HAP-1 (cell line): ENCODE data around the gene ACP5.
"Not testable (repeated sequence)": the region's sequence is repeated elsewhere in the genome, so short reads cannot be mapped to it uniquely, and the experiment has no call there.

Experiments used
- DNase-seq, 2 experiments: peaks; one replicate each; pipeline ENCODE4 v3.0.0-alpha.2; 2016 to 2020; ENCODE audit warnings: low spot score in 2 of 2
- H3K27me3 ChIP-seq: fragments of 250-450 bp; sonication (Bioruptor Pico); 2 replicates; pipeline ENCODE4 v1.5.1; 2020; ENCODE audit warnings: low read depth, mild to moderate bottlenecking, moderate library complexity
- H3K36me3 ChIP-seq: fragments of 250-450 bp; sonication (Bioruptor Pico); replicated peaks from 2 replicates; pipeline ENCODE4 v1.5.1; 2020; ENCODE audit warnings: mild to moderate bottlenecking
- H3K4me1 ChIP-seq: fragments of 250-450 bp; sonication (Bioruptor Pico); 2 replicates; pipeline ENCODE4 v1.5.1; 2020; ENCODE audit warnings: mild to moderate bottlenecking
- H3K4me3 ChIP-seq: fragments of 250-450 bp; sonication (Bioruptor Pico); 2 replicates; pipeline ENCODE4 v1.5.1; 2020; ENCODE audit warnings: mild to moderate bottlenecking, moderate library complexity
- H3K9me3 ChIP-seq: fragments of 250-450 bp; sonication (Bioruptor Pico); 2 replicates; pipeline ENCODE4 v1.5.1; 2020; ENCODE audit warnings: mild to moderate bottlenecking, moderate library complexity
- in situ Hi-C: fragments of 300-500 bp; cut with MboI; formaldehyde crosslinking; loops from 3 replicates; pipeline ENCODE4 v1.14.3; 2020; ENCODE audit warnings: low sequenced_read_pairs, inconsistent platforms, mixed read lengths

The ACP5 gene

GRCh38 chr19:11577451-11578257 is at the start of gene ACP5:
TSS of gene ACP5 (minus strand) at chr19:11577645. CDS start at chr19:11577317, 328 bp downstream.
- no peaks in the 10 kb centered on the region for H3K9me3 ChIP-seq
- H3K27me3 ChIP-seq, result no peaks in the 10 kb centered on the region
- H3K36me3 ChIP-seq, result no peaks in the 10 kb centered on the region
- H3K4me1 ChIP-seq, result no peaks in the 10 kb centered on the region
- H3K4me3 ChIP-seq, result no peak within 1 kb of the TSS
- in situ Hi-C loops, result no loop called here
- no peak for DNase-seq

- Histone ChIP-seq H3K27me3 (no peaks in the 10 kb centered on the region), H3K9me3 (0 out of 2 replicates have a peak, but pooled peaks cover 2% of the 10 kb centered on the region), H3K4me1 (no peaks in the 10 kb centered on the region), H3K36me3 (no peaks in the 10 kb centered on the region), H3K4me3 (no peak overlapping the region)
- no peak for DNase-seq
- in situ Hi-C loops, result no loop called here
Observed at GRCh38 chr19:11626252-11626651, 48.8 kb upstream of the ACP5 start.

- Histone ChIP-seq H3K27me3 (no peaks in the 10 kb centered on the region), H3K36me3 (peaks cover 19% of the 10 kb centered on the region), H3K4me1 (no peaks in the 10 kb centered on the region), H3K9me3 (peaks cover 6% of the 10 kb centered on the region; the same call in 1 of the 2 replicates), H3K4me3 (no peak overlapping the region)
- in situ Hi-C loops, result no loop called here
- DNase-seq, result no peak
Observed at GRCh38 chr19:11624069-11624463, 46.6 kb upstream of the ACP5 start.

- Histone ChIP-seq H3K36me3 (peaks cover 35% of the 10 kb centered on the region), H3K9me3 (peaks cover 16% of the 10 kb centered on the region)
- H3K27me3 ChIP-seq, H3K4me1 ChIP-seq, DNase-seq, in situ Hi-C loops, H3K4me3 ChIP-seq: not testable (repeated sequence)
Observed at GRCh38 chr19:11622401-11622800, 45.0 kb upstream of the ACP5 start.

- H3K36me3 ChIP-seq, result peaks cover 53% of the 10 kb centered on the region
Observed at GRCh38 chr19:11620553-11620952, 43.1 kb upstream of the ACP5 start.

GRCh38 chr19:11617180-11618062 is 40.0 kb upstream of the ACP5 start:
- H3K4me1 ChIP-seq, result no peaks in the 10 kb centered on the region
- peaks cover 68% of the 10 kb centered on the region for H3K36me3 ChIP-seq
- no peak for DNase-seq
- no peak overlapping the region for H3K4me3 ChIP-seq
- in situ Hi-C loops, result no loop called here
- H3K27me3 ChIP-seq, result no peaks in the 10 kb centered on the region
- H3K9me3 ChIP-seq, result peaks cover 41% of the 10 kb centered on the region

More at GRCh38 chr19:11620553-11620952, 43.1 kb upstream of the ACP5 start:
- in situ Hi-C loops, result no loop called here
- no peak for DNase-seq
- H3K4me1 ChIP-seq, result no peaks in the 10 kb centered on the region
- peaks cover 29% of the 10 kb centered on the region for H3K9me3 ChIP-seq
- H3K27me3 ChIP-seq, result no peaks in the 10 kb centered on the region
- H3K4me3 ChIP-seq, result no peak overlapping the region

GRCh38 chr19:11612816-11613511 is 35.5 kb upstream of the ACP5 start:
- in situ Hi-C loops, result no loop called here
- H3K4me1 ChIP-seq, result no peaks in the 10 kb centered on the region
- peaks cover 34% of the 10 kb centered on the region for H3K9me3 ChIP-seq
- H3K4me3 ChIP-seq, result no peak overlapping the region
- DNase-seq, result no peak
- H3K36me3 ChIP-seq, result peaks cover 39% of the 10 kb centered on the region
- no peaks in the 10 kb centered on the region for H3K27me3 ChIP-seq

GRCh38 chr19:11611730-11612129 is 34.3 kb upstream of the ACP5 start:
- Histone ChIP-seq H3K9me3 (peaks cover 29% of the 10 kb centered on the region), H3K4me1 (no peaks in the 10 kb centered on the region), H3K27me3 (no peaks in the 10 kb centered on the region), H3K36me3 (peaks cover 27% of the 10 kb centered on the region), H3K4me3 (no peak overlapping the region)
- in situ Hi-C loops, result no loop called here
- no peak for DNase-seq

- Histone ChIP-seq H3K4me3 (no peak overlapping the region), H3K4me1 (no peaks in the 10 kb centered on the region), H3K36me3 (peaks cover 7% of the 10 kb centered on the region; the same call in 1 of the 2 replicates), H3K27me3 (no peaks in the 10 kb centered on the region), H3K9me3 (peaks cover 26% of the 10 kb centered on the region)
- in situ Hi-C loops, result no loop called here
- no peak for DNase-seq
Observed at GRCh38 chr19:11606484-11606883, 29.0 kb upstream of the ACP5 start.

- H3K9me3 ChIP-seq, DNase-seq, H3K4me3 ChIP-seq, H3K4me1 ChIP-seq, H3K27me3 ChIP-seq, in situ Hi-C loops: not testable (repeated sequence)
- peaks cover 13% of the 10 kb centered on the region; the same call in 1 of the 2 replicates for H3K36me3 ChIP-seq
Observed at GRCh38 chr19:11599704-11600103, 22.3 kb upstream of the ACP5 start.

- DNase-seq, result no peak
- Histone ChIP-seq H3K27me3 (no peaks in the 10 kb centered on the region), H3K36me3 (peaks cover 9% of the 10 kb centered on the region; the same call in 1 of the 2 replicates), H3K4me1 (peaks cover 4% of the 10 kb centered on the region; the same call in 1 of the 2 replicates), H3K4me3 (peak overlapping the region; percentile 78; the same call in 1 of the 2 replicates), H3K9me3 (no peaks in the 10 kb centered on the region)
- in situ Hi-C loops, result no loop called here
Observed at GRCh38 chr19:11598746-11599145, 21.3 kb upstream of the ACP5 start.

GRCh38 chr19:11598103-11598483 is 20.6 kb upstream of the ACP5 start:
- H3K27me3 ChIP-seq, result no peaks in the 10 kb centered on the region
- in situ Hi-C loops, result no loop called here
- H3K36me3 ChIP-seq, result peaks cover 8% of the 10 kb centered on the region; the same call in 1 of the 2 replicates
- no peaks in the 10 kb centered on the region for H3K9me3 ChIP-seq
- peaks cover 4% of the 10 kb centered on the region; the same call in 1 of the 2 replicates for H3K4me1 ChIP-seq
- DNase-seq, result no peak
- peak overlapping the region; percentile 78 for H3K4me3 ChIP-seq
